GM13976 (cell line): Measurements from ENCODE around the gene SESN1.

Source experiments
- DNase-seq: peaks from one replicate; pipeline ENCODE4 v3.0.0; 2012; ENCODE audit warnings: low spot score
- in situ Hi-C: fragments of 300-500 bp; cut with MboI; formaldehyde crosslinking; loops from one replicate; pipeline ENCODE4 v1.12.0; 2022; ENCODE audit warnings: low sequenced_read_pairs, mixed read lengths, inconsistent platforms; ENCODE audit not compliant: unreplicated experiment
- TF ChIP-seq, protein P1 (sequence below): IDR thresholded peaks from 2 replicates; pipeline ENCODE4 v1.5.1; 2012; ENCODE audit warnings: borderline replicate concordance, mild to moderate bottlenecking; ENCODE audit not compliant: insufficient read depth; ENCODE audit errors: extremely low read depth, missing control alignments, control extremely low read depth

Gene SESN1

DNA sequence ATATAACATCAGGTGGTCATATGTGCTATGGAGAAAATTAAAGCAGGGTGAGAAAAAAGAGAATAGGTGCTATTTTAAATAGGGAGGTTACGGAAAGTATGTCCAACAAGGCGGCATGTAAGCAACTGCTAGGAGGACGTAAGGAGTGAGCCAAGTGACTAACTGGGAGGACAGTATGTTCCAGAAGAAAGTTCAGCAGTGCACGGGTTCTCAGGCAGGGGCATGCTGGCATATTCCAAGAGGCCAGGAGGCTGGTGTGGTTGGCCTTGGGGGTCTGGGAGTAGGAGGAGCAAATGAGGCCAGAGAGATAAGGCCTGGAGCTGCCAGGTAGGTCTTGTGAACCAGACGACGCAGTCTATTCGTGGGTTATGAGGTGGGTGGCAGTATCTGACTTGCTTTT lies 134.0 kb downstream of the SESN1 start:
- in situ Hi-C loops = no loop called here
- TF ChIP-seq, protein P1, sequence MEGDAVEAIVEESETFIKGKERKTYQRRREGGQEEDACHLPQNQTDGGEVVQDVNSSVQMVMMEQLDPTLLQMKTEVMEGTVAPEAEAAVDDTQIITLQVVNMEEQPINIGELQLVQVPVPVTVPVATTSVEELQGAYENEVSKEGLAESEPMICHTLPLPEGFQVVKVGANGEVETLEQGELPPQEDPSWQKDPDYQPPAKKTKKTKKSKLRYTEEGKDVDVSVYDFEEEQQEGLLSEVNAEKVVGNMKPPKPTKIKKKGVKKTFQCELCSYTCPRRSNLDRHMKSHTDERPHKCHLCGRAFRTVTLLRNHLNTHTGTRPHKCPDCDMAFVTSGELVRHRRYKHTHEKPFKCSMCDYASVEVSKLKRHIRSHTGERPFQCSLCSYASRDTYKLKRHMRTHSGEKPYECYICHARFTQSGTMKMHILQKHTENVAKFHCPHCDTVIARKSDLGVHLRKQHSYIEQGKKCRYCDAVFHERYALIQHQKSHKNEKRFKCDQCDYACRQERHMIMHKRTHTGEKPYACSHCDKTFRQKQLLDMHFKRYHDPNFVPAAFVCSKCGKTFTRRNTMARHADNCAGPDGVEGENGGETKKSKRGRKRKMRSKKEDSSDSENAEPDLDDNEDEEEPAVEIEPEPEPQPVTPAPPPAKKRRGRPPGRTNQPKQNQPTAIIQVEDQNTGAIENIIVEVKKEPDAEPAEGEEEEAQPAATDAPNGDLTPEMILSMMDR = no peak

DNA sequence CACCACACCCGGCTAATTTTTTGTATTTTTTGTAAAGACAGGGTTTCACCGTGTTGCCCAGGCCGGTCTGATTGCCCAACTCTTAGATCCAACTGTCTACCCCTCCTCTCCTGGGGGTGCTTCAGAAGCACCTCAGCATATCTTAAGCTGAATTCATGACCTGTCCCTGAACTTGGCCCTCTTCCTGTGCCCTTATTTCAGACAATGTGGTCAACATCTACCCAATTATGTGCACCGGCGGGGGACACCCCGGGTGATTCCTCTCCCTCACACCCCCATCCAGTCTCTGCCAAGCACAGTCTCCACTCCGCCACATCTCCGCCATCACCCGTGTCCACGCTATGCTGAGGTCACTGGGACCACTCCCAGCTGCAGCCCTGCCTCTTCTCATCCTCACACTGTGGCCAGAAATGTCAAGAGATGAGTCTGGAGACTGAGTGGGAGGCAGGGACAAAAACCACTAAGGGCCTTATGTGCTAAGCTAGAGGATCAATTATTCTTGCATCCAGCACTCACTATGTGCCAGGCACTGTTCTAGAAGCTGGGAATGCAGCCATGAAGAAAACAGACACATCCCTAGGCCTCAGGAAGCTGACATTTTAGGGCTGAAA lies 134.6 kb downstream of the SESN1 start:
- TF ChIP-seq, protein P1 = no peak
- DNase-seq = no peak
- in situ Hi-C loops = no loop called here

More for the DNA sequence above, 134.0 kb downstream of the SESN1 start:
- no peak for DNase-seq

DNA sequence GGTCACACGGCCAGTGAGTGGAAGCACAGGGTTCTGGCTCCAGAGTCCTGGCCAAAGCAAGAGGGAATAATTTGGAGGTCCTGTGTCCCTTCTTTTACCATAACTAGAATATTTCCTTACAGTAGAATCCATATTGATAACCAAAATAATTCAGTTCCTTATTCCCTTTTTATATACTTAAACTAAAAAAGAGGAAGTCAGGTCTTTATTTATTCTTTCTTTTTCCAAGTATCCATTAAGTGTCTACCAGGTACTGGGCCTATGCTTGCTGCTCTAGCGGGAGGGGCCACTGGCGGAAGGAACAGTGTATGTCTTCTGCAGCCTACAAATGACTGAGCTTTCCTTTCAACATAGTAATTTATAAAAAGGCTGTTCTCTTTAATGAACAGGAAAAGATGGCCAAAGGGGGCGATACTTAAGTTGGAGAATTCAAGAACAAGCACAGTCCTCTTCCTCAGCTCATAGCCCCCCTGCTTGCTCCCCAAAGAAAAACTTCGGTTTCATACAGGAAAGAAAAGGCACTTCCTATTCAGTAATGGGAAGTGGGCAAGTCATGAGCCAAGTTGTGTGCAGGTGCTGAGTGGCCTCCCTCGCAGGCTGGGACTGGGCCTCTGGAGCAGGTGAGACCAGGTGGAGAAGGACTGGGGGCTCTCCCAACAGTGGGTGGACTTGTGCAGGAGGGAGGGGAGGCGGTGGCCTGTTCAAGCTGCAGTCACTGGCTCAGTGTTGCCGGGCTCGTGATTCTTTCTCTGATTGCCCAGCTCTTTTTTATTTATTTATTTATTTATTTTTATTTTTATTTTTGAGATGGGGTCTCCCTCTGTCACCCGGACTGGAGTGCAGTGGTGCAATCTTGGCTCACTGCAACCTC lies 135.5 kb downstream of the SESN1 start:
- DNase-seq = no peak
- TF ChIP-seq, protein P1 = no peak
- in situ Hi-C loops = no loop called here

DNA sequence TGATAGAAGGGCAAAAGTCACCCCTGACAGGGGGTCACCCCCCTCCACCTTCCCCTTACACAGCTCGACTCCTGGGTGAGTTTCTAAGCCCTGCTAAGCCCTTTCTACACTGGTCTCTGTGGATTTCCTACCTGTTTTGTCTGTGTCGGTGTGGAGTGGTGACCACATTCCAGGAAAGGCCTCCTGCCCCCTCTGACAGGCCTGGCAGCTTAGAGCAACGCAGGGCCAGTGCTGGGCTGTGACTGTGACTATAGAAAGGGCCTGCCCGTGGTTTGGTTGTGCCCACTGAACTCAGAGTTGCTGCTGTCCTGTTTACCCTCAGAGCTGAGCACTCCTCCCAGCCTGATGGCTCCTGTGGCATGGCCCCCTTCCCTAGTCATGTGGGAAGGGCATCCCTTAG lies 137.4 kb downstream of the SESN1 start:
- in situ Hi-C loops = no loop called here
- TF ChIP-seq, protein P1 = no peak
- DNase-seq = no peak

DNA sequence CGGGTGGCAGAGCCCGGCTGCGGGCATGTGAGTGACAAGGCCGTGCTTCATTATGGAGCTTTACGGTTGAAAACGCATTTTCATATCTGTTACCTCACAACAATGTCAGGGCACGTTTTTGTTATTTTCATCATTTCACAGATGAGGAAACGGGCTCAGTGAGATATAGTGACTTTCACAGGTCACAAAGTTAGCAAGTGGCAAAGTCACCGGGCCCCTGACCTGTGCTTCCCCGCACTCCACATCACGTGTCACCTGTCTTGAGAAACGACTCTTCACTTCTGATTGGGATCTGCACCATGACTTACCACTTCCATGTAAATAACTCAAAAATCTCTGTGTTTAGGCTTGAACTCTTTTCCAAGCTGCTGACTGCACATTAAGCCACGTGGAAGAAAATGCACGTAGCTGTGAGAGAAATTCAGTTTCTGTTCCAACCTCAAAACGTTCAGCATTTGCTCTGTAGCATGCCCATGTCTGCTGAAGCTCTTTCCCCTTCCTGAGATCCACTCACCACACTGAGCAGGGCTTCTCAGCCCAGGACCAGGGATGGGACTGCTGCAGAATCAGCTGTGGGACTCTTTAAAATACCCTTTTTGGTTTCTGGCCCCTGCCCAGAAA lies 139.2 kb downstream of the SESN1 start:
- TF ChIP-seq, protein P1 = no peak
- in situ Hi-C loops = no loop called here
- DNase-seq = no peak

DNA sequence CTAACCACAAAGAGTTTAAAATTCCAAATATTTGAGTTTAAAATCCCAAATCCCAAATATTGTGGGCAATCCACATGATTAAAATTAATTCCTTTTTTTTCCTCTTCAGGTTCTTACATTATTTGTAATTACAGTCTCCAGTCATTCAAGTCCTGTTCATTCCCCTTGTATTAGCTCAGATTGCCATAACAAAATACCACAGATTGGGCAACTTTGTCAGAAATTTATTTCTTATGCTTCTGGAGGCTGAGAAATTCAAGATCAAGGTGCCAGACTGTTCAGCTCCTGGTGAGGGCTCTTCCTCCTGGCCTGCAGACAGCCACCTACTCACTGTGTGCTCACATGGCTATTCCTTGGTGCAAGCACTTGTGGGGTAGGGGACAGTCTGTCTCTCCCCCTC lies 141.0 kb downstream of the SESN1 start:
- TF ChIP-seq, protein P1 = no peak
- in situ Hi-C loops = no loop called here
- DNase-seq = no peak
